HG02610 (cell line): Measurements from ENCODE around the gene ING5.
"Not testable (repeated sequence)": the region's sequence is repeated elsewhere in the genome, so short reads cannot be mapped to it uniquely, and the experiment has no call there.

Experiments used
- ATAC-seq: cut with Tn5 transposase; IDR thresholded peaks from one replicate; pipeline ENCODE4 v1.9.1; 2021; ENCODE audit warnings: mild to moderate bottlenecking, moderate library complexity; ENCODE audit not compliant: unreplicated experiment

ING5 gene

GRCh38 chr2:241755777-241756176 lies 53.9 kb downstream of the ING5 start:
- ATAC-seq = no peak

DNA sequence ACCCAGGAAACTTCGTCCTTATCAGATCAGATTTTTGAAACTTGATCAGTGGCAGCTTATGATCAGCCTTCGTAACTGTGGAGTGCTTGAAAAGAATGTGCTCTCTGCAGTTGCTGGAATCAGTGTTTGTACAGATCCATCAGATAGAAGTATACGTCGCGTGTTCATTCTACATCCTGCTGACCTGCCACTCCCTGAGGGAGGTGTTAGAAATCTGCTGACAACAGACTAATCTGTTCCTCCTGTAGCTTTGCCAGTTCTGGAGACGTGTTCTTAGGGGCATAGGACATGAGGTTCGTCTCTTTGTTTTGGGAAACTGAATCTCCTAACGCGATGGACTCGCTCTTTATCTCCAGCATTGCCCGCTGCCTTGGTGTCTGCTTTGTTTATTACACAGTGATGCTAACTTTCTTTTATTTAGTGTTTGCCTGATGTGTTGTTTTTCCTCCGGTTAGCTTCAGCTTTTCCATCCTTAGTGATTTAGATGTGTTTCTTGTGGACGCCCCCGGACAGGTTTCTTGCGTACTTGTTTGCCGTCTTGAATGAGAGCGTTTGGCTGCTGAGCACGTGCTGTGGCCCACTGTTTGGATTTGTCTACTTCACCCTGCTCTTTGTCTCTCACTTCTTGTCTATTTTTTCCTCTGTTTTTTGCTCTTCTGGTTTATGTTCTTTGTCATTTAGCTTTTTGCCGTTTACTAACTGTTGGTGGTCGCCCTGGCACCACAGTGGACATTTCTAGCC lies 57.4 kb downstream of the ING5 start:
- no peak for ATAC-seq

GRCh38 chr2:241759893-241760292 lies 58.1 kb downstream of the ING5 start:
- ATAC-seq = not testable (repeated sequence)

DNA sequence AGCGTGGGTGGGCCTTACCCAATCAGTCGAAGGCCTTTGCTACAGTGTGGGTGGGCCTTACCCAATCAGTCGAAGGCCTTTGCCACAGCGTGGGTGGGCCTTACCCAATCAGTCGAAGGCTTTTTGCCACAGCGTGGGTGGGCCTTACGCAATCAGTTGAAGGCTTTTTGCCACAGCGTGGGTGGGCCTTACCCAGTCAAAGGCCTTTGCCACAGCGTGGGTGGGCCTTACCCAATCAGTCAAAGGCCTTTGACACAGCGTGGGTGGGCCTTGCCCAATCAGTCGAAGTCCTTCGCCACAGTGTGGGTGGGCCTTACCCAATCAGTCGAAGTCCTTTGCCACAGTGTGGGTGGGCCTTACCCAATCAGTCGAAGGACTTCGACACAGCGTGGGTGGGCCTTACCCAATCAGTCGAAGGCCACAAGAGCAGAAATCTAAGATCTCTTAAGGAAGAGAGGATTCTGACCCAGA lies 58.5 kb downstream of the ING5 start:
- no peak for ATAC-seq

GRCh38 chr2:241762321-241762932 lies 60.6 kb downstream of the ING5 start:
- no peak for ATAC-seq

DNA sequence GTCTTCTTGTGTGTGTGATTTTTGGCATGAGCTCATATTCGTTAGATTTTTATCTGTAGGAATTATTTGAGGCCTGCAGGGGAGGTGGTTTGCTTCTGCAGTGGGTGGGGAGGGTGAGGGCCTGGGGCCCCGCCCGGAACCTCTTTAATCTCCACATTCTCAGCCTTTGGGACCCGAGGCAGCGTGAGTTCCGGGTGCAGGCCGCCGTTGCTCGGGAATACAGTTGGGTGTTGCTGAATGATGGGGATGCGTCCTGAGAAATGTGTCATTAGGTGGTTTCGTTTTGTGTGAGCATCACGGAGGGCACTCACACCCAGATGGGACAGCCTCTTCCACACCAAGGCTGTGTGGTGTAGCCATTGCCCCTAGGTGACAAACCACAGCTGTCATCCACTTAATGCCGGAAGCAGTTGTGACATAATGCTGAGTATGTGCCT lies 61.1 kb downstream of the ING5 start:
- no peak for ATAC-seq

DNA sequence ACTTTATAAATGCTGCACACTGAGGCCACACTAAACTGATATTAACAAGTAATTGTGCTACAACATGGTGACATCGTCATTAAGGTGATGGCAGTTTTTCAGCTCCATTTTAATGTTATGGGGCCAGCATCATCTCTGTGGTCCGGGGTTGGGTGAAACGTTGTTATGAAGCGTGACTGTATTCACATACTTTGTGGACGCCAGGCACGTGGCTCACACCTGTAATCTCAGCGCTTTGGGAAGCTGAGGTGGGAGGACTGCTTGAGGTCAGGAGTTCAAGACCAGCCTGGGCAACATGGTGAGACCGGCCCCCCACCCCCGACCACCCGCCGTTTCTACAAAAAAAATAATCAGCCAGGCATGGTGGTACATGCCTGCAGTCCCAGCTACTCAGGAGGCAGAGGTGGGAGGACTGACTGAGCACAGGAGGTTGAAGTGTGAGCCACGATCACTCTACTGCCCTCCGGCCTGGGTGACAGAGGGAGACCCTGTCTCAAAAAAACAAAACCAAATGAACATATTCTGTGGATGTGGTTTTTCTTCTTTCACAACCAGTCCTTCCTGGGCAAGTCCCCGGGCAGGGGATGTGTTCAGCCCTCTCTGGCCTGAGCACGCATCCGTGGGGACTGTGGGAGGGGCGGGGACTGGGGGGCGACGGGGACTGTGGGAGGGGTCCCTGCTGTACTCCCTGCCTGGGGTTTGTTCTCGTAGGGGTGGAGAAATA lies 61.9 kb downstream of the ING5 start:
- ATAC-seq = no peak

GRCh38 chr2:241764275-241765241 lies 62.7 kb downstream of the ING5 start:
- no peak for ATAC-seq

- no peak for ATAC-seq
Observed at GRCh38 chr2:241767464-241768250, 65.8 kb downstream of the ING5 start.

- ATAC-seq = no peak
Observed at GRCh38 chr2:241768251-241768711, 66.4 kb downstream of the ING5 start.

DNA sequence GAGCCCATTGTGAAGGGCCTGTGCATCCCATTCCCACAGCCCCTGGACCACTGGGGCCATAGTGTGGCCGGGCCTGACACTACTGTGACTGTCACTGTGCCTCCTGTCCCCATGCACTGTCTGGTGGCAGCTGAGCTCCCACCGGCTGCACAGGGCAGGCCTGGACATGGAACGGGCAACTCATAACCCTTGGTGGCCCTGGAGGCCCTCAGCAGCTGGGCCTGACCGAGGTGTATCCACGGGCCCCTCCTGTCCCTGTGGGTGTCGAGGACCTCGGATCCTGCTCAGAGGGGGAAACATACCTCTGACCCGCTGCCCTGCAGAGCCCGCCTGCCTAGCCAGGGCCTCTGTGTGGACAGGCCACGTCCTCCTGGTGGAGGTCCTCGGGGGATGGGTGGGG lies 67.0 kb downstream of the ING5 start:
- ATAC-seq = no peak

DNA sequence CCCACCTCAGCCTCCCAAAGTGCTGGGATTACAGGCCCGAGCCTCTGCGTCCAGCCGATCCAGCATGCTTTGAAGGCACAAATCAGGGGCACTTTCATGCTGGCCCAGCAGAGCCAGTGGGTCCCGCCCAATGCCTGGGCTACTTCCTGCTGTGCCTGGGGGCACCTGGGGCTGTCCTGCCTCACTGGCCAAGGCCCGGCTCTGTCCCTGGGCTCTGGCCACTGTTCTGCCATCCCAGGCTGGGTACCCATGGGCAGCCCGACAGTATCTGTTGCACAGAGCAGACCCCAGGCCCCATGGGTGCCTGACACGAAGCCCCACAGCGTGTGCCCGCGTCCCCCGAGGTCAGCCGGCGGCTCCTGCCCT lies 68.0 kb downstream of the ING5 start:
- no peak for ATAC-seq

DNA sequence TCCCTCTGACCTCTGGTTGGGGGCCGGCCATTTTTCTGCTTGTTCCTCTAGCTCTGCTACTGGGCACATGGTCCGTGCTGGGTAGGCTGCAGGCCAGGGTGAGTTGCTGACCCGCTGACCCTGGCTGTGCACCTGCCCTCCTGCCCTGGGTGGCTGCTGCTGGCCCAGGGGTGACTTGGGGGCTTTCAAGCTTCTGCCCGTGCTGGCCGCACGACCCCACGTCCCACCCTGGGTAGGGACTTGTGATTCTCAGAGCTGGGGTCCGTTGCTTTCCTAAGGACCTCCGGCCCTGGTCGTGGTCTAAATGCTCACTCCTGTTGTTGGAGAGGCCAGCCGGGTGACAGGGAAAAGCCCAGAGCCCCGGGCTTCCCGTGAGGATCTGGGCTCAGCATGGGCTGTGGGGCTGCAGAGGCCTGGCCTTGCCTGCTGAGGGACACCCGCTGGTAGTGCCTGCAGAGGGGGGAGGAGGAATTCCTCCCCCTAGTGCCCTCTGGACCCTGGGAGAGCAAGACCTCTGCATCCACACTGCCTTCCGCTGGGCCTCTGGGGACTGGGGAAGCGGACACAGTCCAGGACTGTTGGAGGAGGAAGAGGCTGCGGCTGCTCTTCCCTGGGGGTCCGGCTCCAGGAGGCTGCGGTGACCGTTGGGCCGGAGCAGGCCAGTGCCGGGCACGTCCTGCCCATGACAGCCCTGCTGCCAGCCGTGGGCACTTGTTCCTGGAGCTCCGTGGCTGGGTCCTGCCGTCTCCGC lies 68.5 kb downstream of the ING5 start:
- no peak for ATAC-seq

GRCh38 chr2:241770936-241771285 lies 69.1 kb downstream of the ING5 start:
- no peak for ATAC-seq

DNA sequence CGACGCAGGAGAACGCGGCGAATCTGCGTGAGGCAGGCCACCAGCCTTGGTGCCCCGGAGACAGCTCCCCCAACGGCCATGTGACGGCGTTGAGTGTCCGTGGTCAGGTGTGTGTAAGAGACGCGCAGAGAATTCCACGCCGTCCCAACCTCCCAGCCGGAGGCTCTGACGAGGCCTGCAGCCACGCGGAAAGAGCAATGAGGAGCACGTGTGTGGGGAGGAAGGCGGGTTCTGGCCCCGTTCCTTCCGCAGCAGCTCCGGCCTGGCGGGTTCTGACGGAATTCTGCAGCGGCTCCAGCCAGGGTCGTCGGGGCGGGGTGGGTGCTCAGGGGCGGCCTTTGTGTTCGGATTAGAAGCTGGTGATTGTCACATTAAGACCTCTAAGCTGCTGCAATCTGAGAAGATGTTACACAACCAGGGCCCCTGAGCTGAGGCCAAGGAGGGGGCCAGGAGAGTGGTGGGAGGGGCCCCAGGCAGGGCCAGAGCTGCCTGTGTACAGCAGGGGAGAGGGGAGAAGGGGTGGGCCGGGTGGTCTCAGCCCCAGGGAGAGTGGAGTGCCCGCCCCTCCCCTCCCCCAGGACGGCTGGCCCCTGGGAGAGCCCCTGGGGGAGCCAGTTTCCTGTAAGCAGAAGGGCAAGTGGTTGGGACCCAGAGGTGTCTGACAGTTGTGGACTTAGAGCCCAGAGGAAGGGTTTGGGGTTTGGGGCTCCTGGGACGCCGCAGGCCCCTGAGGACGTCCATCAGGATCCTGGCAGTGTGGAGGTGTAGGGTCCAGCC lies 69.6 kb downstream of the ING5 start:
- ATAC-seq = no peak

GRCh38 chr2:241772063-241772499 lies 70.2 kb downstream of the ING5 start:
- no peak for ATAC-seq

DNA sequence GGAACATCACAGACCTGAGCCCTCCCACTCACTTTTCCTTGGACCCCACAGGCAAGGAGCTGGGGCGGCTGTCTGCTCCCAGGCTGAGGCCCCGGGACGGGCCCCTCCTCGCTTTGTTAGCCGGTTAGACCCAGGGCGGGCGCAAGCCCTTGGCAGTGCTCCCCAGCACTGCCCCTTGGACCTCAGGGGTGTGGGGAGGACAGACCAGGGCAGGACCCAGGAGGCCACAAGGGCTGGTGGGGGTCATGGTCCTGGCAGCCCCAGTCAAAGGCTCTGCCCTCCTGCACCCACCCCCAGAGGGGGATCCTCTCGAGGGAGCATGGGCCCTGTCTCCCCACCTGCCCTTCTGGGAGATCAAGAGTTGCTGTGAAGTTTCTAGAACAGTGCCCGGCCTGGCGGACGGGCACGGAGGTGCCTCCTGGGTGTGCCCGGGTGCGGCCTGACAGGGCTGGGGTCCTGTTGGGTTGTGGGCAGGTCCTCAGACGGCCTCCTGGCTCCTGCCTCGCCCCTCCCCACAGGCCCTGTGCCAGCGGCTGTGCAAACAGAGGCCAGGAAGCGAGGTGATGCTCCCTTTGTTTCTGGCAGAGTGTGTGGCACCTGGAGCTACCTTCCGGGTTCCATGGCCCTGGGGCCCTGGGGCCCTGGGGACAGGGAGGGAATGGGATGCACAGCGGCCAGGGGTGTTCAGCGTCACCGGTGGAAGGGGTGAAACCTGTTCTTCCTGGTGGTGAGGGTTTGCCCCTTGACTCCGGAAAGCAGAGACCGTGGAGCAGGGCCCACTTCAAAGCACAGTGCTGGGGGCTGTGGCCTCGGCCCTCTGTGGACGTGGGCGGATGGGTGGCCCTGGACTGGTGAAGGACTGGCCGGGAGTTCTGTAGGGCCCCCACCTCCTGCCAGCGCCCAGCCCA lies 71.9 kb downstream of the ING5 start:
- ATAC-seq = no peak
